Right cardiac atrium (tissue), 5 donors: ENCODE data around the gene METTL8. TPM values are rescaled to one million over a fixed set of nuclear protein-coding genes. Genes with fewer than 3 reads are reported as not detected.
A peak's percentile ranks its signal among the peaks of the same experiment; 100 is the strongest.
"Not testable (repeated sequence)": the region's sequence is repeated elsewhere in the genome, so short reads cannot be mapped to it uniquely, and the experiment has no call there.

Experiments
- ATAC-seq, 2 donors: fragments of 200-7000 bp; cut with Tn5 transposase; one replicate each; pipeline versions ENCODE4 v1.8.0 to v1.9.1; 2020; ENCODE audit warnings: moderate library complexity in 2 of 2, mild to moderate bottlenecking in 1 of 2
- DNase-seq, 3 donors: peaks; one replicate each; pipeline ENCODE4 v3.0.0-alpha.2; 2020
- H3K27ac ChIP-seq: one replicate; pipeline ENCODE4 v1.5.1; 2013; ENCODE audit warnings: mild to moderate bottlenecking, low read length, control low read depth, moderate library complexity
- H3K27me3 ChIP-seq: one replicate; pipeline ENCODE4 v1.6.1; 2013; ENCODE audit not compliant: control insufficient read depth, insufficient read depth
- H3K4me1 ChIP-seq: one replicate; pipeline ENCODE4 v1.6.1; 2013; ENCODE audit warnings: low read length; ENCODE audit not compliant: control insufficient read depth, insufficient read depth
- H3K4me3 ChIP-seq: one replicate; pipeline ENCODE4 v1.5.1; 2013; ENCODE audit warnings: low read length, control low read depth
- H3K9me3 ChIP-seq: one replicate; pipeline ENCODE4 v1.6.1; 2013; ENCODE audit warnings: low read length; ENCODE audit not compliant: control insufficient read depth
- WGBS: extraction: QIAGEN DNeasy Blood & Tissue Kit; methylation state at CpG from one replicate; pipeline ENCODE4 v1.1.7; 2013; 5-methylcytosine and 5-hydroxymethylcytosine counted together
- intact Hi-C, 4 donors: fragments of 100-400 bp; cut with DNase I; formaldehyde crosslinking; loops; one replicate each; pipeline versions ENCODE4 v1.11.0 to v1.14.0; 2022 to 2023
- polyA plus RNA-seq: library from polyadenylated mRNA; stranded (reverse); fragments of 200-250 nt; gene quantifications from one replicate; pipeline ENCODE4 v1.2.3, GENCODE V29; 2013
- total RNA-seq, 4 donors: library from RNA; stranded (reverse); fragmentation: NEBNext Ultra II Directional; extraction: Animal tissue kit (Norgen Biotek cat#: 25700); gene quantifications; one replicate each; pipeline ENCODE4 v1.2.1, GENCODE V29; 2021
- donor health status: healthy with polysubstance abuse.
- donor health status: DM: no; HTN: yes; CAD: no.
- donor health status: DM: no; HTN: no; CAD: no.
- donor health status: DM: no; HTN: yes; CAD: no; lungs with severe emphysema.
- donor health status: DM: yes; HTN: yes; CAD: no.

The METTL8 gene
- total and polyA plus RNA-seq, 5 donors, result 5.3 to 16.4 (median 12.8) TPM

- H3K9me3 ChIP-seq, H3K27ac ChIP-seq, H3K4me3 ChIP-seq, H3K4me1 ChIP-seq, intact Hi-C loops, ATAC-seq, DNase-seq, H3K27me3 ChIP-seq: not testable (repeated sequence)
Observed at GRCh38 chr2:171377852-171378251, 55.9 kb downstream of the METTL8 start.

- no peak overlapping the region for H3K27ac ChIP-seq
- 95% methylated on average over 2 of the region's 2 CpGs for WGBS
- DNase-seq (no peak), ATAC-seq (no peak)
- H3K4me3 ChIP-seq, result no peak overlapping the region
- no peaks in the 10 kb centered on the region for H3K9me3 ChIP-seq
- no peaks in the 10 kb centered on the region for H3K27me3 ChIP-seq
- no peaks in the 10 kb centered on the region for H3K4me1 ChIP-seq
- intact Hi-C loops, result no loop called here
Observed at GRCh38 chr2:171367692-171368091, 66.1 kb downstream of the METTL8 start.

- Histone ChIP-seq H3K4me1 (no peaks in the 10 kb centered on the region), H3K9me3 (no peaks in the 10 kb centered on the region), H3K27me3 (no peaks in the 10 kb centered on the region), H3K27ac (no peak overlapping the region), H3K4me3 (no peak overlapping the region)
- no peak for ATAC-seq
- DNase-seq, result no peak
- 55% methylated on average over 1 of the region's 1 CpG for WGBS
- intact Hi-C loops, result no loop called here
Observed at GRCh38 chr2:171365778-171366177, 68.0 kb downstream of the METTL8 start.

- Histone ChIP-seq H3K4me1 (no peaks in the 10 kb centered on the region), H3K4me3 (no peak overlapping the region), H3K27ac (no peak overlapping the region), H3K9me3 (no peaks in the 10 kb centered on the region), H3K27me3 (no peaks in the 10 kb centered on the region)
- WGBS, result 93% methylated on average over 7 of the region's 7 CpGs
- intact Hi-C loops, result no loop called here
- ATAC-seq, result no peak
- DNase-seq, result no peak
Observed at GRCh38 chr2:171365232-171365631, 68.6 kb downstream of the METTL8 start.

GRCh38 chr2:171362396-171362795, 71.4 kb downstream of the METTL8 start:
- no peaks in the 10 kb centered on the region for H3K9me3 ChIP-seq
- DNase-seq (no peak), ATAC-seq (no peak)
- no peak overlapping the region for H3K4me3 ChIP-seq
- H3K27me3 ChIP-seq, result no peaks in the 10 kb centered on the region
- intact Hi-C loops, result no loop called here
- 84% methylated on average over 2 of the region's 2 CpGs for WGBS
- no peaks in the 10 kb centered on the region for H3K4me1 ChIP-seq
- no peak overlapping the region for H3K27ac ChIP-seq

- no peak overlapping the region for H3K4me3 ChIP-seq
- no peak for ATAC-seq
Observed at GRCh38 chr2:171360905-171361304, 72.9 kb downstream of the METTL8 start.

GRCh38 chr2:171353746-171354145, 80.0 kb downstream of the METTL8 start:
- H3K27me3 ChIP-seq, H3K9me3 ChIP-seq, H3K27ac ChIP-seq, ATAC-seq, intact Hi-C loops, H3K4me1 ChIP-seq, DNase-seq, H3K4me3 ChIP-seq: not testable (repeated sequence)
- WGBS, result 97% methylated on average over 3 of the region's 3 CpGs

More at GRCh38 chr2:171360905-171361304, 72.9 kb downstream of the METTL8 start:
- Histone ChIP-seq H3K9me3 (no peaks in the 10 kb centered on the region), H3K27me3 (no peaks in the 10 kb centered on the region), H3K4me1 (no peaks in the 10 kb centered on the region), H3K27ac (no peak overlapping the region)
- intact Hi-C loops, result no loop called here
- no peak for DNase-seq
- 85% methylated on average over 2 of the region's 2 CpGs for WGBS

GRCh38 chr2:171348056-171348455, 85.7 kb downstream of the METTL8 start:
- H3K4me3 ChIP-seq, result no peak overlapping the region
- H3K9me3 ChIP-seq, result no peaks in the 10 kb centered on the region
- H3K27ac ChIP-seq, result no peak overlapping the region
- ATAC-seq (no peak), DNase-seq (no peak)
- no peaks in the 10 kb centered on the region for H3K27me3 ChIP-seq
- 79% methylated on average over 1 of the region's 1 CpG for WGBS
- H3K4me1 ChIP-seq, result peaks cover 3% of the 10 kb centered on the region
- intact Hi-C loops, result no loop called here

GRCh38 chr2:171347591-171348032, 86.2 kb downstream of the METTL8 start:
- 44% methylated on average over 3 of the region's 3 CpGs for WGBS
- ATAC-seq (no peak), DNase-seq (no peak)
- Histone ChIP-seq H3K9me3 (no peaks in the 10 kb centered on the region), H3K27ac (peak overlapping the region; percentile 31), H3K27me3 (no peaks in the 10 kb centered on the region), H3K4me1 (peaks cover 3% of the 10 kb centered on the region), H3K4me3 (no peak overlapping the region)
- intact Hi-C loops, result no loop called here

GRCh38 chr2:171346723-171347557, 86.8 kb downstream of the METTL8 start:
- peak overlapping the region; percentile 23 for H3K27ac ChIP-seq
- no peak overlapping the region for H3K4me3 ChIP-seq
- no peaks in the 10 kb centered on the region for H3K27me3 ChIP-seq
- no peak for DNase-seq
- ATAC-seq, result peak; percentile 45 to 56
- WGBS, result 61% methylated on average over 10 of the region's 10 CpGs
- intact Hi-C loops, result no loop called here
- H3K4me1 ChIP-seq, result peaks cover 3% of the 10 kb centered on the region
- H3K9me3 ChIP-seq, result no peaks in the 10 kb centered on the region

GRCh38 chr2:171345971-171346722, 87.6 kb downstream of the METTL8 start:
- H3K4me1 ChIP-seq, result peaks cover 3% of the 10 kb centered on the region
- no peaks in the 10 kb centered on the region for H3K9me3 ChIP-seq
- H3K27me3 ChIP-seq, result no peaks in the 10 kb centered on the region
- H3K27ac ChIP-seq, result peak overlapping the region; percentile 37
- DNase-seq, result no peak
- intact Hi-C loops, result no loop called here
- ATAC-seq, result peak in 1 of 2 donors; percentile 16
- WGBS, result 98% methylated on average over 3 of the region's 3 CpGs
- no peak overlapping the region for H3K4me3 ChIP-seq
